Tibial nerve (tissue), 4 donors: ENCODE data around the gene GPS1. TPM values are rescaled to one million over a fixed set of nuclear protein-coding genes. Genes with fewer than 3 reads are reported as not detected.

Experiments used
- DNase-seq, 2 donors: peaks; one replicate each; pipeline ENCODE4 v3.0.0-alpha.2; 2019; ENCODE audit warnings: low spot score in 2 of 2
- H3K27ac ChIP-seq, 4 donors: fragments of 200-600 bp; sonication (generic) in 3 of 4; one replicate each; pipeline ENCODE4 v1.5.1; 2017 to 2019; ENCODE audit warnings: mild to moderate bottlenecking in 1 of 4
- H3K27me3 ChIP-seq, 2 donors: fragments of 200-600 bp; sonication (generic) in 1 of 2; one replicate each; pipeline versions ENCODE4 v1.5.1 to v1.6.0; 2017 to 2019
- H3K36me3 ChIP-seq, 3 donors: fragments of 200-600 bp; sonication (generic); one replicate each; pipeline ENCODE4 v1.5.1; 2018 to 2019
- H3K4me1 ChIP-seq, 4 donors: fragments of 200-600 bp; sonication (generic) in 3 of 4; one replicate each; pipeline ENCODE4 v1.5.1; 2017 to 2019
- H3K4me3 ChIP-seq, 4 donors: fragments of 200-600 bp; sonication (generic) in 3 of 4; one replicate each; pipeline ENCODE4 v1.5.1; 2017 to 2019; ENCODE audit warnings: mild to moderate bottlenecking in 1 of 4, moderate library complexity in 1 of 4
- H3K9me3 ChIP-seq, 4 donors: fragments of 200-600 bp; sonication (generic) in 3 of 4; one replicate each; pipeline ENCODE4 v1.5.1; 2017 to 2019
- EP300 ChIP-seq, 2 donors: sonication (generic); formaldehyde crosslinking; IDR thresholded peaks; one replicate each; pipeline ENCODE4 v1.6.1; 2017; ENCODE audit warnings: antibody characterized with exemption in 2 of 2, mild to moderate bottlenecking in 1 of 2
- POLR2A ChIP-seq, 2 donors: fragments of 450-650 bp; IDR thresholded peaks; one replicate each; pipeline ENCODE4 v1.6.1; 2017; ENCODE audit warnings: antibody characterized with exemption in 2 of 2, mild to moderate bottlenecking in 2 of 2, moderate library complexity in 2 of 2
- WGBS, 2 donors: methylation state at CpG; one replicate each; pipeline ENCODE4 v1.1.5; 2018; 5-methylcytosine and 5-hydroxymethylcytosine counted together
- total RNA-seq, 4 donors: library from RNA; depleted of rRNA; stranded (reverse); fragments of >200 nt; gene quantifications; one replicate each; pipeline ENCODE4 v1.1.0, GENCODE V29; 2016
- TF ChIP-seq, protein P1 (sequence below), 5 experiments: fragments of 200-600 bp in 3 of 5; fragments of 450-650 bp in 2 of 5; sonication (generic) in 3 of 5; IDR thresholded peaks; one replicate each; pipeline ENCODE4 v1.5.1; 2016 to 2019; ENCODE audit warnings: antibody characterized with exemption in 5 of 5, mild to moderate bottlenecking in 3 of 5, moderate library complexity in 2 of 5

GPS1 gene
- total RNA-seq, 4 donors from 2014 or later = 74.9 to 134 (median 92.9) TPM

DNA sequence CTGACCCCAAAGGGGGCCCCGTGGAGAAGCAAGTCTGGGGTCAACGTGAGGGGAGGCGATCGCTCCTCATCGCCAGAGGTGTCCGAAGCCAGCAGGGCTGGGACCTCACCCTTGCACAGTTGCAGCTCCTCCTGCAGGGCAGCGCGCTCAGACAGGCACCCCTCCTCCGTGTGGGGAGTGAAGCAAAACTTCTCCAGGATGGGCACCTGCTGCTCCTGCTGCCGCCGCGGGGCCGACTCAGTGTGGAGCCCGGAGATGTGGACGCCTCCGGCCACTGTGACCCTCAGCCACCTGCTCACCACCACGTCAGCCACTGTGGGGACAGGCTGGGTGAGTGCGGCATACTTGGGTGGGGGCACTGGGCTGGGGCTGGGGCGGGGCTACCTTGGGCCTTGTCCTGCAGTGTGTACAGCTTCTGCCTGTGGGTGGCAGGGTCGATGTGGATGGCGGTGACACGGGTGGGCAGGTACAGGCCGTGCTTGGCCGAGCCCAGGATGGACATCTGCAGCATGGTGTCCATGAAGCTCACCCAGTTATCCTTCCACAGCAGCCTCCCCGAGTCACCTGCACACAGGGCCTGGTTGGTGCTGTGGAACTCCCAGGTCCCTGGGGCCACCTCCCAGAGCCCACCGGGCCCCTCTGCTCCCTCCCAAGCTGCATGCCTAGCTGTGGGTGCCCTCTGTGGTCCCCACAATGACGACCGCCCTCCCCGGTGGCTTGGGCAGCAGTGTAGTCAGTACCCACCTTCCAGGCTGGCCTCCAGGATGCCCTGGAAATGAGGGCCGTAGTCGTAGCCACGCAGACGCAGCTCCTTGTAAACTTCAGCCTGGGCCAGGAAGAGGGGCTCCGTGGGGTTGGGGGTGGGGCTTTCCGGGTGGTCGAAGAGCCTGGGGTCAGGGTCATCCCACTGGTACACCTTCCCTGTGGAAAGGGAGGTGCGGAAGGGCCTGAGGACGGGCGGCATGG lies 35.5 kb downstream of the GPS1 start:
- Histone ChIP-seq H3K27me3 (no peaks in the 10 kb centered on the region), H3K9me3 (no peaks in the 10 kb centered on the region), H3K4me3 (no peak overlapping the region), H3K4me1 (no peaks in the 10 kb centered on the region), H3K27ac (no peak overlapping the region), H3K36me3 (peaks cover 21 to 100% (median 58%) of the 10 kb centered on the region in 3 donors)
- DNase-seq = no peak
- 85 to 88% methylated on average over 20 to 38 of the region's 39 CpGs for WGBS, 2 donors
- no peak for TF ChIP-seq EP300 (IDR thresholded peaks at IDR 0.05)
- TF ChIP-seq, protein P1, sequence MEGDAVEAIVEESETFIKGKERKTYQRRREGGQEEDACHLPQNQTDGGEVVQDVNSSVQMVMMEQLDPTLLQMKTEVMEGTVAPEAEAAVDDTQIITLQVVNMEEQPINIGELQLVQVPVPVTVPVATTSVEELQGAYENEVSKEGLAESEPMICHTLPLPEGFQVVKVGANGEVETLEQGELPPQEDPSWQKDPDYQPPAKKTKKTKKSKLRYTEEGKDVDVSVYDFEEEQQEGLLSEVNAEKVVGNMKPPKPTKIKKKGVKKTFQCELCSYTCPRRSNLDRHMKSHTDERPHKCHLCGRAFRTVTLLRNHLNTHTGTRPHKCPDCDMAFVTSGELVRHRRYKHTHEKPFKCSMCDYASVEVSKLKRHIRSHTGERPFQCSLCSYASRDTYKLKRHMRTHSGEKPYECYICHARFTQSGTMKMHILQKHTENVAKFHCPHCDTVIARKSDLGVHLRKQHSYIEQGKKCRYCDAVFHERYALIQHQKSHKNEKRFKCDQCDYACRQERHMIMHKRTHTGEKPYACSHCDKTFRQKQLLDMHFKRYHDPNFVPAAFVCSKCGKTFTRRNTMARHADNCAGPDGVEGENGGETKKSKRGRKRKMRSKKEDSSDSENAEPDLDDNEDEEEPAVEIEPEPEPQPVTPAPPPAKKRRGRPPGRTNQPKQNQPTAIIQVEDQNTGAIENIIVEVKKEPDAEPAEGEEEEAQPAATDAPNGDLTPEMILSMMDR (IDR thresholded peaks at IDR 0.05) = no peak
- TF ChIP-seq POLR2A (IDR thresholded peaks at IDR 0.05) = no peak

DNA sequence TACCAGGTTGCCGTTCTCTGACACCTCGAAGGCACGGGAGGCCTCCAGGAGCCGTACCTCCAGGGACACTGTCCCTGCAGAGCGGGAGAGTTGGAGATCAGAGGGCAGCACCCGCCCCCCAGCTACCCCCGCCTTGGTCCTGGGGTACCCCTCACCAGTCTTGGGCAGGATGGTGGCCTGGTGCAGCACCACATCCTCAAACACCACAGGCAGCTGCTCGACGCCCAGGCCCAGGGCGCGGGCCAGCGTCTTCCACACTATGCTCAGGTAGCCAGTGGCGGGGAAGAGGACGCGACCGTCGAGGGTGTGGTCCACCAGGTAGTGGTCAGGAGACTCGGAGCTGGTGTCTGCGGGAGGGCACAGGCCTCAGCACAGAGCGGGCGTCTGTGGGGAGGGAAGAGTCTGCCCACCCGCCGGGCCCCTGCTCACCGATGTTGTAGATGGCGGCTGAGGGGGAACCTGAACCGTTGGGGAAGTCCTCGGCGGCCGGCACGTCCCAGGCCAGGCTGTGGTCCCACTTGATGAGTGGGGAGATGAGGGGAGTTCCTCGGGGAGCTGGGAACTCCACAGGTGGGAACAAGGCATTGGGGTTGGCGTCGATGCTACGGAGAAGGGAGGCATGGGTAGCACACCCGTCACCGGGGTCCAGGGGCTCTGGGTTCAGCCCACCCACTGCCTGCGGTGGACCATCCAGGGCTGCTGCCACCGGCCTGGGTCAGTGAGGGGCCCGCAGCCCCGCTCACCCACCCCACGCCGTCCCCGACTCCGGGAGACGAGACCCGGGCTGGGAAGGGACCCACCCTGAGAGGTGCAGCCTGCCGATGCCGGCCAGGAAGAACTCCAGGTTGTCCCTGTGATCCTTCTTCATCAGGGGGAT lies 36.5 kb downstream of the GPS1 start:
- Histone ChIP-seq H3K27ac (no peak overlapping the region), H3K27me3 (no peaks in the 10 kb centered on the region), H3K36me3 (peaks cover 21 to 100% (median 62%) of the 10 kb centered on the region in 3 donors), H3K4me3 (no peak overlapping the region), H3K9me3 (no peaks in the 10 kb centered on the region), H3K4me1 (no peaks in the 10 kb centered on the region)
- 93 to 94% methylated on average over 34 to 44 of the region's 48 CpGs for WGBS, 2 donors
- no peak for DNase-seq
- no peak for TF ChIP-seq EP300 (IDR thresholded peaks at IDR 0.05)
- no peak for TF ChIP-seq POLR2A (IDR thresholded peaks at IDR 0.05)
- TF ChIP-seq, protein P1 (IDR thresholded peaks at IDR 0.05) = no peak

DNA sequence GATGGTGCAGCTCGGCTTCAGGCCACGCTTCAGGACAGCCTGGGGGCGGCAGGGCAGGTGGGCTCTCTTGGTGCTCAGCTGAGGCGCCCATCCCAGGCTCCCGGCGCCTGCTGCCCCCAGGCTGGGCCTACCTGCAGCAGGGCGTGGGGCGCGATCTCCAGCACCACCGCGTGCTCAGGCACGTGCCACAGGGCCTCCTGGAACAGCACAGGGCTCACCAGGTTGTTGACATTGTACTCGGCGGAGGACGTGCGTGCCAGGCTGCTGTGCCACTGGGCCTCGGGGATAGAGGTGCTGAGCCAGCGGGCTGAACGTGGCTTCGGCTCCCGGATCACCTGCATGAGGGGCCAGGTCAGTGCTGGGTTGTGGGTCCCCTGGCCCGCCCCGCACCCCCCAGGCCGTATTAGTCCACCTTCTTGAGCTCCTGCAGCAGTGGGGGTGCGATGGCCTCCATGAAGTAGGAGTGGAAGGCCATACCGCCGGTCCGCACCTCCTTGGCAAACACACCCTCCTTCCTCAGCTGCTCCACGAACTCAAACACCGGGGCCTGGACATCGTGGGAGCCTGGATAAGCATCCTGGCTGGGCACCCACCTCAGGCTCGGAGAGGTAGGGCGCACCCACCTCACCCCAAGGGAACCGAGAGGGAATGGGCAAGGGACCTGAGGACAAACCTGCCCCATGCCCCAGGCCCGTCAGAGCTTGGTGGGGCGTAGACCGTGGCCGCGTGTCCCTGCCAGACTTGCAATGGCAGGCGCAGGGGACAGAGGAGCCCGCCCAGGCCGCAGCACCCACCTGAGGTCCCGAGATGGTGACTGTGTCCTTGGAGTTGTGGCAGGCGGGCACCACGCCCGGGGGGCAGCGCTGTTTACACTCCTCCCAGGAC lies 37.4 kb downstream of the GPS1 start:
- H3K36me3 ChIP-seq = peaks cover 23 to 100% (median 65%) of the 10 kb centered on the region in 3 donors
- no peaks in the 10 kb centered on the region for H3K27me3 ChIP-seq
- no peaks in the 10 kb centered on the region for H3K9me3 ChIP-seq
- no peak overlapping the region for H3K4me3 ChIP-seq
- TF ChIP-seq, protein P1 (IDR thresholded peaks at IDR 0.05) = no peak
- TF ChIP-seq EP300 (IDR thresholded peaks at IDR 0.05) (no peak), POLR2A (IDR thresholded peaks at IDR 0.05) (no peak)
- no peak overlapping the region for H3K27ac ChIP-seq
- H3K4me1 ChIP-seq = peaks cover 0 to 3% (median 0%) of the 10 kb centered on the region in 4 donors
- 93 to 97% methylated on average over 13 to 39 of the region's 47 CpGs for WGBS, 2 donors
- DNase-seq = no peak

DNA sequence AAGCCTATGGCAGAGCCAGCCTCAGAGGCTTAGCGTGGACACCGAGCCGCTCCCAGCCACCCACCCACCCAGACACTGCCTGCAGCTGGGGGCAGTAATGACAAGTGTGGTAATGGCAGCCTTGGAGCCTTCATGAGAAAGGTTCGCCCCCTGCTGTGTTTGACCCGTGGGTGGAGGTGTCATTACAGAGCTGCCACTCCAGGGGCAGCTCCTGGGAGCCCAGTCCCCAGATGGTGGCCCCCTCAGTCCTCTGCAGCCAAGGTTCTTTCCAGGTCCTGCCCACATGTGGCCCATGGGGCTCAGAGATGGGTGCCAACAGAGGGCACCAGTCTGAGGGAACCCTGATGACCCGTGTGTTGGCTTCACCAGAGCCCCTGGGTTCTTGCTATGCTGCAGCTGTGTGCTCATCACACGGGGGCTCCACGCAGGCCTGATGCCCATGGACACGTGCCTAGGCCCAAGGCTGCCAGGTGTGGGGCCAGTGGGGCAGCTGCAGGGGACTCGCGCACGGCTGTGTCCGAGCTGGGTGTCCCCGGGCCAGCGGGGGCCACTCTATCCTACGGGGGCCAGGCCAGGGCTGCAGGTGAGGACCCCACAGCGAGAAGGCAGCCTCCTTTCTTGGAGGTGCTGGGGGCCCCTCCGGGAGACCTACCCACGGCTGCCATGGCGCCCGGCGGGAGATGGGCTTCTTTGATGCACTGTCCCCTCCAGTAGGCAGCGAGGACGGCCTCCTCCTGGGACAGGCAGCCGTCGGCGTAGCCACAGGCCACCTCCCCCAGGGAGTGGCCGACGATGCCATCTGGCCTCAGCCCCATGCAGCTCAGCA lies 38.2 kb downstream of the GPS1 start:
- 80 to 88% methylated on average over 14 to 18 of the region's 29 CpGs for WGBS, 2 donors
- DNase-seq = no peak
- TF ChIP-seq POLR2A (IDR thresholded peaks at IDR 0.05) = no peak
- TF ChIP-seq, protein P1 (IDR thresholded peaks at IDR 0.05) = no peak
- TF ChIP-seq EP300 (IDR thresholded peaks at IDR 0.05) = no peak
- Histone ChIP-seq H3K4me1 (peaks cover 0 to 3% (median 0%) of the 10 kb centered on the region in 4 donors), H3K36me3 (peaks cover 23 to 100% (median 62%) of the 10 kb centered on the region in 3 donors), H3K4me3 (no peak overlapping the region), H3K27ac (no peak overlapping the region), H3K27me3 (no peaks in the 10 kb centered on the region), H3K9me3 (no peaks in the 10 kb centered on the region)
